HG02588 (cell line): Measurements from ENCODE around the gene GABRR2.
"Not testable (repeated sequence)": the region's sequence is repeated elsewhere in the genome, so short reads cannot be mapped to it uniquely, and the experiment has no call there.

Source experiments
- ATAC-seq: cut with Tn5 transposase; IDR thresholded peaks from one replicate; pipeline ENCODE4 v1.9.1; 2021; ENCODE audit warnings: mild to moderate bottlenecking, moderate library complexity; ENCODE audit not compliant: unreplicated experiment

Gene GABRR2

DNA sequence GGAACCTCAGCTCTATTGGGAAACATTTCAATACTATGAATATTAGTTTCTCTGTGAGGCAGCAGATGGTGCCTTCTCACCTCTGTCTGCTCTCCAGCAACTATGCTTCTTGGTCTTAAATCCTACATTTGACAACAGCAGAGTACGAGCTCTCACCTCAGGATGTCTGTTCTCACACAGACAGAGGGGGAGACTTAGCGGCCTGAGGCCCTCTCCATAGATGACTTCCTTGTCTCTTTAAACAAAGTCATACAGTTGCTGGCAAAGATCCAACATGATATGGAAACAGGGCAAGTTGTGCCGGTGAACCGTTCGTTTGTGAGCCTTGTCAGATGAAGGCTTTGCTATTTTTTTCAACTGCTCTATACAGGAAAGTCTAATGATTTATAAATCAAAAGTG is 54.3 kb downstream of the GABRR2 start:
- no peak for ATAC-seq

DNA sequence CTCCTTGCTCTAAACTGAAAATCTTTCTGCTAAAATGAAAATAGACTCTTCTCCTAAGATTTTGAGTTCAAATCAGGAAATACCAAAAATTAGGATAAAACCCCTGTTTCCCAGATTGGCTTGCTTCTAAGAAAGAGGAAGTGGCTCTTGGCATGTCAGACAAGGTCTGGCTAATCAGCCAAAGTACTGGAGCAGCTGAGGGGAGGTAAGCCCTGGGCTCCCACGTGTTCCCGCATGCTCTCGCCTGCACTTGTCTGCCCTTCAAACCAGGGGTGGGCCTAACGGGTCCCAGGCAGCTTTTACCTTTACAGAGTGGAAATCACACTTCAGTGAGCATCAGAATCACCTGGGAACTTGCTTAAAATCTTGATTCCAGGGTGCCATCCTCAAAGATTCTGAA is 54.8 kb downstream of the GABRR2 start:
- peak; percentile 44 for ATAC-seq

DNA sequence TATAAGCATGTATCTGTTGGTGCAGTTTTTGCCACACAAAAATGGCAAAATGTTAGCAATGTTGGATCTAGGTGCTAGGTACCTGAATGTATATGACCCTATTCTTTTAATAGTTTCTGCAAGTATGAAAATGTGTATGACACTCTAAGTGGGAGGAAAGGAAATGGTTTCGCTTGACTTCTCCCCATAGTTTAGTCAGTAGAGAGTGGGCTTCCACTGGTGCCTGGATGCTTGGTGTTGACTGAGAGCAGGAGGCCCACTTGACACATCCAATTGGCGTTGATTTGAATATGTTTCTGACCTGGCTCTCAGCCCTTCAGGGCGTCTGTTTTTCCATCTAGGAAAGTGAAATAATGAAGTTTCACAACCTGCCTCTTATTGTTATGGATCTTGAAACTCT is 56.2 kb downstream of the GABRR2 start:
- ATAC-seq, result no peak

DNA sequence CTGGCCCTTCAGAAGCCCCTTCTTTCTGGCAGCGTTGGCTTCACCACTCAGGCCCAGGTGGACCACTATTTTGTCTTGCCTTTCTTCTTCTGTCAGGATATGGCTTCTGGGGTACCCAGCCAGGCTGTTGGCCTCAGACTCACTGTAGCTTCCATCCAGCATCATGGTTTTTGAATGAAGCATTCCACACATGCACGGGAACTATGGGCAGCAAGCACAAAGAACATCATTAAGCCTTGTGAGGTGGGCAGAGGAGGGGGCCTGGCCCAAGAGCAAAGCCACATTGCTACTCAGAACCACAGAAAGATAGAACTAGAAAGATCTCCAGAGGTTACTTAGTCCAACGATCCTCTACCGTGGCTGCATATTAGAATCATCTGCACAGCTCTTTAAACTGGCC is 57.3 kb downstream of the GABRR2 start:
- no peak for ATAC-seq

DNA sequence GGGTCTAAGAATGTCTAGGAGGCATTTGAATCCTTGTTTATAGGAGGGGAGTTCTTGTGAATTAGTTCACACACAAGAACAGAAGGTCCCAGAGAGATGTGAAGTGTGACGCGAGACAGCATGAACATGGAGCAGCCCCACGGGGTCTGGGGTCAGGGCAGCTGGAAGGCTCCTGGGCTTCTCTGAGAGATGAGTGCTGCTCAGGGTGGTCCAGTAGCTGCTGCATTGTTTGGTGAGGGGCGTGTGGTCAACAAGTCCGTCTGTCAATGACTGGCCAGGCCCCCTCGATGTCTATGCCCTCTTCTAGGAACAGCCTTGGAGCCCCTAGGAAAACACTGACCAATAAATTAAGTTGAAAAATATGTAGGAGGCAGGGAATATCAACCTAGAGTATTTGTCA is 57.8 kb downstream of the GABRR2 start:
- ATAC-seq, result no peak

DNA sequence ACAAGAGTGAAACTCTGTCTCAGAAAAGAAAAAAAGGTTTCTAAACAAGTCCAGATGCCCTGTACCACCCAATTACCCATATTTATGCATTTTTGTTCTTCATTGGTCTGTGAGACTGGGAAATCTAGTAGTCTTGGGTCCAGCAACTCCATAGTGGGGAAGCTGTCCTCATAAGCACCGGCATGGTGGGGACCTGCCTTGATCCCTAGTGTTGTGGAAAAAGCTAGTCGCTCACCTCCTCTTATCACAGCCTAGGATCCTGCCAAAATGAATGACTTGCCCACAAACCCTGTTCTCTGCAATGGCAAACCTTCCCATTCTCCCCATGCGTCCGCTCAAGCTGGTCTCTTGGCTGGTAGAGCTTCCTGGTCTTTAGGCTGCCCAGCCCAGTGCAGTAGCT is 59.7 kb downstream of the GABRR2 start:
- no peak for ATAC-seq

DNA sequence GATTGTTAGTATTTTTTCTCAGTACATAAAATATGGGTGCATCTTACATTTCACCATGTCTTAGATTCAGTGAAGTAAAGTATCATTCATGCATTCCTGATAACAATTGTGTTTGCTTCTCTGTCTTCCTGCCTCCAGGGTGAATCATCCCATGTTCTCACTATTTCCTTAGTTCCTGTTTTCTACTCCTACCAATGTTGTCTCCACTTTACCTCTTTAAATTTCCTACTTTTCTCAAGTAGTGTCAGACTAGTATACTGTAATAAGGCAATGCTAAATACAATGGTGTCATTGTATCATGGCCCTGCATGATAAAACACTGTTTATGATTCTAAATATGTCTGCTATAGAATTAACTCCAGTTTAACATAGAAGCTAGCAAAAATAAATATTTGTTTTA is 60.5 kb downstream of the GABRR2 start:
- no peak for ATAC-seq

DNA sequence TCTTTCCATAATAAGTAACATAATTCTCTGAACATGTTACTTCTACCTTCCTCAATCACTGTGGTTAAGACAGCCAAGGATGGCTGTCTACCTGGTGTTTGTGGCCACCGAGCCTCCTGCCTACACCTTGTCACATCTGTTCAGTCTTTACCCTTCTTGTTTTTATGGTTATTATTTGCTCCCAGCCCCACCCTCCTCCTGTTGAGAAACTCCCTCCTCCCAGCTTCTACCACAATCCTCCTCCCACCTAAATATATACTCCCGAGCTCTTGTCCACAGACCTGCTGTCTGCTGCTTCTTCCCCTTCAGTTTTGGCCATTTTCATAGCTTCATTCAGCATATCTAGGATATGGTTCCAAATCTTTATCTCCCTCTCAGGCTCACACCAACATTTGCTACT is 62.2 kb downstream of the GABRR2 start:
- no peak for ATAC-seq

DNA sequence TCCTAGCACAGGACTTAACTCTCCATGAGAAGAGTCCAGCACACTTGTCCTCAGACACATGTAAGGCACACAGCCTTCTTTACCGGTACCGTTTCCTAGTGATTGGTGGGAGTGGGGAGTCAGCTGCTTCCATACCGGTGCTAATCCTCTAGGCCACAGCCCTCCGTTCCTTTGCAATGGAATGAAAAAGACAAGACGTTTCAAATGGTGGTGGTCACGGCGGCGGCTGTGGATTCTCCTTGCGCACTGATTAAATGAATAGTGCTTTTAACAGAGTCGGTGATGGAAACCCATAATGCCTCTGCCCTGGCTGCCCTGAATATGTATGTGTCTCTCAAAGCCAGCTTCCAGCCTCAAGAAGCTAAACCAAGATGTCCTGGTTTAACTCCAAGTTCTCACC is 63.1 kb downstream of the GABRR2 start:
- ATAC-seq, result no peak

DNA sequence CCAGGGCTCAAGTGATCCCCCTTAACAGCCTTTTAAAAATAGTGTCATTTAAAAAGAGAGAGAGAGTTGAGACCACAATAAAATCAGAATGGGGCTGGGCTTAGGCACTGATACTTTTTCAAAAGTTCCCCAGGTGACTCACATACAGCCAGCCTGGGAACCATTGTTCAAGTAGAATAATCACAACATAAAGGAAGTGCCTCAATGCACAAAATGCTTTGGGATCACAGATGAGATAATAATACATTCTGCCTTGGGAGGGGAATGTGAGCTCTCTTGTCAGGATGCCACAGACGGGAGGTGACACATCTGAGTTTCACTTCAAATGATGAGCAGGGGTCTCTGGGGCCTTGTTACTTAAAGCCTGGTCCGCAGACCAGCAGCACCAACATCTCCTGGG is 63.9 kb downstream of the GABRR2 start:
- no peak for ATAC-seq

DNA sequence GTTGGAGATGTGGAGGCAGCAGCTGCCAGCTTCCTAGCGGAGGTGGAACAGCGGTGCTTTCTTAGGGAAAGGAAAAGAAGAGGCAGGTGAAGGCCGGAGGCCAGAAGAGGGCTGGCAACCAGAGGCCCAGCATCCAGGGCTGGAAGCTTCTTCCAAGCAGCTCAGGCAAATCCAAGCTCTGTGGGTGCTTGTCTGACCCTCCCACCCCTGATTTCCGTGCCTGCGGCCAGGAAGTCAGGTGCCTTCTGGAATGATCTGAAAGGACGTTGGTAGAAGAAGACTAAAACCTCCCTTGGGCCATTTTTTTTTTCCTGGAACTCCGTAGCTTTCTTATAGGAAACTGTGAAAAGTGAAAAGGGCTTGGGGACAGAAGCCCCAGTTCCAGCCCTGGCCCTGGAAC is 64.9 kb downstream of the GABRR2 start:
- no peak for ATAC-seq

DNA sequence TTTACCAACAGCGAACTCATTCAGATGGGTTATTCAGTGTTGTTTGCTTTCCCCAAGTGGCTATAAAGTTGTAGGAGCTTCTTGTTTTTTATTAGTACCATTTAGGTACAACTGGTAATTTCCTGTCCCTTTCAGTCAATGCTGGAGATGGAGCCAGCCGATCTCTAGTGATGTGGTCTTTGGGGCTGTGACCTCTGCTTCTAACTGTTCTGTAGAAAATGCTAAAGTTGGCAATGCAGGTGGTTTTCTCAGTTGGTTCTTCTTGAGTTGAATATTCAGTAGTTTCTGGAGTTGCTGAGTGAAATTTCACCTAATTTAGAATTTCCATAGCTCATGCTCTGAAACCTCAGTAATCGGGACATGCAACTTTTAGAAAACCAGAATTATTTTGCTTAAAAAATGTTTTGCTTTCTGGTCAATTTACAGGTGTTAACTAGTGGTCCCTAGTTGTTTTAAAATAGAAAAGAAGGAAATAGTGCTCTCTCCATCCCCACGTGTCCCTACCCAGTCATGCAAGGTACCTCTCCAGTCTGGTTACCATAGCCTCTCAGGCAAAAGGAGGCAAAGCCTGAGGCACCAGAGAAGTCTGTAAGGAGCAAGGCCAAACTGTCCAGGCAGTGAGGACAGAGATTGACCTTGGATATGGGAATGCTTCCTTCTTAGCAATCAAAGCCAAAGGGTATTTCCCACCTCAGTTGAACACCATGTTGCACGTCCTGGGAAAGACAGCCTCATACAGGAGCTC is 70.7 kb downstream of the GABRR2 start:
- peak; percentile 71 for ATAC-seq

DNA sequence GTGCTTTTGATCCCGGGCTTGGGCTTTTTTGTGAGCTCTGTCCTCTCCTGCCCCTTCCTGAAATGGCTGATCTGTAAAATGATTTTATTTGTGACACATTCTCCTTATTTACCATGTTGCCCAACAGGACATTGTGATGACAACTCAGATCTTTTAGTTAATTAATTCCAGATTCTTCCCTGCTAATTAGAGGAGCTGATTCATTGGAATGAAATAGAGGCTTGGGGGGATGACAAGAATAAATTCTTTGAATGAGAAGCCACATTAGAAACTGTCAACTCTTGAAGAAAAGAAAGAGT is 71.8 kb downstream of the GABRR2 start:
- ATAC-seq, result no peak

DNA sequence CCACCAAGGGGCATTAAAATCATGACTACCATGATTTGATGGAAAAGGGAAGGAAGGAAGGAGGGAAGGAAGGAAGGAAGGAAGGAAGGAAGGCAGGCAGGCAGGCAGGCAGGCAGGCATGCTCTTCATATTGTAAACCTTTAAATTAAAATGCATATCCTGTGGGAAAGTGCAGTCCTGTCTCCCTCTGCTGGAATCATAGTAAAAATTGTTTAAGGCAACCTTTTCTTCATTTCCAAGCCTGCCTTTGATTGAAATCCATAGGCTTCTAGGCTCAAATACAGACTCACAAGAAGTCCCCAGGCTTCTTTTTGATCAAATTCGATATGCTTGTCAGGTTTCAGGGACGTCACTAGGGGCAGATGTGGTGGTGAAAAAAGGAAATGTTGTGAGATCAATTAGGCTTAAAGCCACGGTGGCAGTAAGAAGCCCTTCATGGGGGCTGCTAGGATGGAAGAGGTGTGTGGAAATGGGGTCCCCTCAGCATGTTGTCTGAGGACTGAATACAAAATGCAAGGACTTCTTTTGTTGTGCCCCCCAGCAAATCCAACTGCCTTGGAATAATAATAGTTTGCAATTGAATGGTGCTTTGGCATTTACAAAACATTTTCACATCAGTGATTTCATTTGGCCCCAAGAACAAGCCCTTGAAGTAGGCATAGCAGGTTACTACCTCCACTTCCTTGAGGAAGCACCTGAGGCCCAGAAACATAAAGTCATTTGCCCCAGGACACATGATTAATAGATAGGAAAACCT is 72.3 kb downstream of the GABRR2 start:
- ATAC-seq, result no peak

DNA sequence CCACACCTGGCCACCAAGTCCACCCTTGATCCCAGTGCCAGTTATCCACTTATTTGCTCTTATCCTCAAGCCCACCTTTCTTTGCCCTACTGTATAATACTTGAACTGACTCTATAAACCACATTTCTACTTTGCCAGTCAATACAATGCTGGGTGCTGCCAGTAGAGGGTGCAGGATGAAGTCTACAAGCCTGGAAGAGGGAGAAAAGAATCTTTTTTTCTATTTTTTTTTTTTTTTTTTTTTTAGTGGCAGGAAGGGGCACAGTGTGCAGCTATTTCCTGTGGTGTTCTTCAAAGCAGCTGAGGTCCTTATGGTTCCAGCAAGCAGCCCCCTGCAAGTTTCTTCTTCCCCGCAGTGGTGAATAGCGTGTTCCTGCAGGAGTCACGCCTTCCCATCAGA is 75.8 kb downstream of the GABRR2 start:
- ATAC-seq, result no peak

DNA sequence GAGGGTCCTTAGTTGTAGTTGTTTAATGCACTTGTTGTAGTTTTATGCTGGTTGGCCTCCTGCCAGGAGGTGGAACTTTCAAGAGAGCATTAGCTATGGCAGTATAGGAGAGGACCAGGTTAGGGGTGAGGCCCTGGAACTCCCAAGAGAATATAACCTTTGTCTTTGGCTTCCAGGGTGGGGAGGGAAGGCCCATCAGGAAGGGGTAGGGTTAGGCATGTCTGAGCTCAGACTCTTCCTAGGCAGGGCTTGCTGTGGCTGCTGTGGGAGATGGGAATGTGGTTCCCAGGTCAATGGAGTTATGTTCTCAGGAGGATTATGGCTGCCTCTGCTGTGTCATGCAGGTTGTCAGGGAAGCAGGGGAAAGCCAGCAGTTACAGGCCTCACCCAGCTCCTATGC is 77.9 kb downstream of the GABRR2 start:
- ATAC-seq, result no peak

DNA sequence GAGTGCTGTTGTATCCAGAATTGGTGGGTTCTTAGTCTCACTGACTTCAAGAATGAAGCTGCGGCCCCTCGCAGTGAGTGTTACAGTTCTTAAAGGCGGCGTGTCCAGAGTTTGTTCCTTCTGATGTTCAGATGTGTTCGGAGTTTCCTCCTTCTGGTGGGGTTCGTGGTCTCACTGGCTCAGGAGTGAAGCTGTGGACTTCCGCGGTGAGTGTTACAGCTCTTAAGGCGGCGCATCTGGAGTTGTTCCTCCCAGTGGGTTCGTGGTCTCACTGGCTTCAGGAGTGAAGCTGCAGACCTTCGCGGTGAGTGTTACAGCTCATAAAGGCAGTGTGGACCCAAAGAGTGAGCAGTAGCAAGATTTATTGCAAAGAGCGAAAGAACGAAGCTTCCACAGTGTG is 81.5 kb downstream of the GABRR2 start:
- ATAC-seq, result not testable (repeated sequence)

DNA sequence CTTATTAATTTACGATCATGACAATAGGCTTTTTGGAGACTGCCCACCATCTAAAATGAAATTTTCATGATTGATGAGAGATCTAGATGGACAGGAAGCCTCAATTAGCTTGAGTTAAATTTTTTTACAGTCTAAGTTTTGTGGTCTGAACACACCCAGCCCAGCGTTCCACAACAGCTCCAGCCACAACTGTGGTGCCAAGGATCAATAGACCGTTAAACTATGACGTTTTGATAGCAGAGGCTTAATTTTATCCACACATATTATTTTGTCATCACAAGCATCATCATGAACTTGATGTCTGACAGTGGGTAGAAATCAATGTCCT is 92.4 kb downstream of the GABRR2 start:
- ATAC-seq, result no peak

DNA sequence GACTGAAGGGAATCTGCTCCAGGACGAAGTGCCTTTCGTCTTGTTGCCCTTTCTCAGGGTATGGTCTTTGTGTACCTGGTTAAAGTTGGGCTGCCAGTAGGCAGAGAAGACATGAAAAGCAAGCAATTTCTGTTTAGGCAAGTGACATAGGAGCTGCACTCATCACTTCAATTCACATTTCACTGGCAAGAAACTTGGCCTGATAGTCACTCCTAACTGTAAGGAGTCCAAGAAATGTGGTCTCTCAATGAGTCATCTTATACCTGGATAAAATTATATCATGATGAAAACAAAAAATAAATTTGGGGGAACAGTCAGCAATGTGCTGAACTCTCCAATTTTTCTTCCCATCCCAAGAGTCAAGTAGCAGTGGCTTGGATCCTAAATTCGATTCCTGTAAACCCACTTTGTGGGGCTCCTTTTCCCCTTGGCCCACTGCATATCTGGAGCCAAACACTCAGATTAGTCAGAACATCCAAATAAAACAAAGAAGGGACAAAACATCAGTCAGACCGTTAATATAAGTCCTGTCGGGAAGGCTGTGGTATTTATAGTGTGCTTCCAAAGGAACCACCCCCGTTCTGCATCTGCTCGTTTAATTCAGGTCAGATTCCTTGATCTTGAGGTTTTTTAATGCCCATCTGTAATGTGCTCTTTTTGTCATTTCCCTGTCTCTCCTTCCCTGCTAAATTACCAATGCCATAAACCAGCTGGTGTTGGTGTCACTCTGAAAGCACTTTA is 93.0 kb downstream of the GABRR2 start:
- no peak for ATAC-seq

DNA sequence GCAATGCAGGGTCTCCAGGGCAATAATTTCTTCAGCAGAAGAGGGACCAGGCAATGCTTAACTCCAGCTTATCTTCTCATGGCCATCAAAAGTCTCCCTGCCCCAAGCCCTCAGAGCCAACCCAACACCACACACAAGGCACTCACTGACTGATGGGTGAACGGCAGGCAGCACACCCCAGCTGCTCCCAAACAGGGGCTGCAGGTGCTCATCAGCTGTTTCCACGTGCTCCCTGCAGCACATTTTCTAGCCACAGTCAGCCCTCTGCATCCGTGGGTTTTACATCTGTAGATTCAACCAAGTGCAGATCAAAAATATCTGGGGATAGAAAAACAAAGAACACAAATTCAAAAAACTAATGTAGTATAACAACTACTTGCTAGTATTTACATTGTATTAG is 94.0 kb downstream of the GABRR2 start:
- no peak for ATAC-seq

DNA sequence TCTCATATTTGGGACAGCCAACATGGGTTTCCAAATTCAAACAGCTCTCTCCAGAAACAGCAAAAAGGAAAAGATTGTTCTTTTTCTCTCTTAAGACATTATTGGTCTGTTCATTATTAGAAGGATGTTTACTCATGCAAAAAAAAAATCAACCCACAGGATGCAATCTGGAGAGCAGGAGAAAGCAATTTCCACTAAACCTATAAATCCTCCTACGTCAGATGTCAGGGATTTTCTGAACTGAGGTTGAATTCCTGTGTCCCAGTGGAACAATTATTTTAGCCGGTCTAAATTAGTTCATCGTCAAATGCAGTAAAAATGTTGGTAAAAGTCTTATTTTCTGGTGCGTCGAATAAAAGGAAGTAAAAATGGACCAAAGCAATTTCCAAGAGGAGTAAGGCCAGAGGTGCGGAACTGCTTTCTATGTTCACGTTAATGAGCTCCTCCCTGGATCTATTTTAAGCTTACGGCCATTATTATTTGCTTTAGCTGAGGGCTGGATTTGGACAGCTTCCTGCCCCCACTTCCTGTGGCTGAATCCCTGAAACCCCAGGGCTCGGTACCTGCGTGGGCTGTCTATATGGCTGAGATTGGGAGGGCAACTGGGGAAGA is 97.7 kb downstream of the GABRR2 start, which contains the start of gene GABRR1:
TSS of gene GABRR1 (minus strand) at position 60 of the 612 bp plus-strand sequence. CDS start at position 24, 36 bp downstream.
- no peak for ATAC-seq

DNA sequence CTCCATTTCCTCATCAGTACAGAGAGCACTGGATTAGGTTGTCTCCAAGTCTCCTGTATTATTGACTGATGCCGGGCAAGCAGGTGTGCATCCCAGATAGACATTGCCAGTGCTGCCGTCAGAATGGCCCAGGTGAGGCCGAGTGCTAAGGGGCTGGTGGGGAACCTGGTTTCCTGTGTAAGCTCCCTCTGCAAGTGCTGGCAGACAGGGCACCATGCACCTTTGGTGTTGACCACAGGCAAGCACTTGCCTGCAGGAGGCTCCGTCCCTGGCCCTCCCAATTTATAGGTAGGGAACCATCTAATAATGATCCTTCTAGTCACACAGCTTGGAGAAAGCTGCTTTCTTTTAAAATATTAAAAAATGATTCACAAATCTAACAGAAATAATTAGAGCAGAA is 98.7 kb downstream of the GABRR2 start:
- no peak for ATAC-seq
